Endothelial cell (in vitro differentiated cells): Measurements from ENCODE around the gene JADE3. TPM values are rescaled to one million over a fixed set of nuclear protein-coding genes. Genes with fewer than 3 reads are reported as not detected.
"Not testable (repeated sequence)": the region's sequence is repeated elsewhere in the genome, so short reads cannot be mapped to it uniquely, and the experiment has no call there.

ENCODE experiments used
- DNase-seq: peaks from one replicate; pipeline ENCODE4 v3.0.0; 2021; ENCODE audit warnings: low spot score
- H3K27ac Mint-ChIP-seq: one replicate; pipeline ENCODE4 v1.8.0; 2021; ENCODE audit warnings: mixed read lengths, inconsistent platforms; ENCODE audit not compliant: unreplicated experiment
- H3K27me3 Mint-ChIP-seq: one replicate; pipeline ENCODE4 v1.8.0; 2021; ENCODE audit warnings: mild to moderate bottlenecking, moderate library complexity, mixed read lengths, inconsistent platforms; ENCODE audit not compliant: unreplicated experiment
- H3K36me3 Mint-ChIP-seq: one replicate; pipeline ENCODE4 v1.8.0; 2021; ENCODE audit warnings: mild to moderate bottlenecking, low read depth, mixed read lengths, inconsistent platforms; ENCODE audit not compliant: unreplicated experiment
- H3K4me1 Mint-ChIP-seq: one replicate; pipeline ENCODE4 v1.8.0; 2021; ENCODE audit warnings: mild to moderate bottlenecking, mixed read lengths, inconsistent platforms; ENCODE audit not compliant: unreplicated experiment
- H3K4me3 Mint-ChIP-seq: one replicate; pipeline ENCODE4 v1.8.0; 2021; ENCODE audit warnings: mild to moderate bottlenecking, mixed read lengths, inconsistent platforms; ENCODE audit not compliant: unreplicated experiment
- H3K9me3 Mint-ChIP-seq: one replicate; pipeline ENCODE4 v1.8.0; 2021; ENCODE audit warnings: mixed read lengths, inconsistent platforms; ENCODE audit not compliant: unreplicated experiment
- total RNA-seq: library from RNA; stranded (reverse); fragmentation: NEBNext Ultra II Directional; extraction: Animal tissue kit (Norgen Biotek cat#: 25700); gene quantifications from one replicate; pipeline ENCODE4 v1.2.1, GENCODE V29; 2021; ENCODE audit not compliant: unreplicated experiment
- TF ChIP-seq, protein P1 (sequence below): fragments of 200-600 bp; sonication (generic); IDR thresholded peaks from one replicate; pipeline ENCODE4 v1.5.0; 2021; ENCODE audit warnings: antibody characterized with exemption; ENCODE audit not compliant: unreplicated experiment

JADE3 gene
- total RNA-seq, 1 donor from 2014 or later, result 17.4 TPM

DNA sequence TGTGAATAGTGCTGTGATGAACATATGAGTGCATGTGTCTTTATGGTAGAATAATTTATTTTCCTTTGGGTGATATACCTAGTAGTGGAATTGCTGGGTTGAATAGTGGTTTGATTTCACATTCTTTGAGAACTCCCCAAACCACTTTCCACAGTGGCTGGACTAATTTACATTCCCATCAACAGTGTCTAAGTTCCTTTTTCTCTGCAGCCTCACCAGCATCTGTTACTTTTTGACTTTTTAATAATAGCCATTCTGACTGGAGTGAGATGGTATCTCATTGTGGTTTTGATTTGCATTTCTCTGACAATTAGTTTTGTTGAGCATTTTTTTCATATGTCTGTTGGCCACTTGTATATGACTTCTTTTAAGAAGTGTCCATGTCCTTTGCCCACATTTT, 29.1 kb downstream of the JADE3 start:
- H3K9me3 Mint-ChIP-seq, result no peaks in the 10 kb centered on the region

DNA sequence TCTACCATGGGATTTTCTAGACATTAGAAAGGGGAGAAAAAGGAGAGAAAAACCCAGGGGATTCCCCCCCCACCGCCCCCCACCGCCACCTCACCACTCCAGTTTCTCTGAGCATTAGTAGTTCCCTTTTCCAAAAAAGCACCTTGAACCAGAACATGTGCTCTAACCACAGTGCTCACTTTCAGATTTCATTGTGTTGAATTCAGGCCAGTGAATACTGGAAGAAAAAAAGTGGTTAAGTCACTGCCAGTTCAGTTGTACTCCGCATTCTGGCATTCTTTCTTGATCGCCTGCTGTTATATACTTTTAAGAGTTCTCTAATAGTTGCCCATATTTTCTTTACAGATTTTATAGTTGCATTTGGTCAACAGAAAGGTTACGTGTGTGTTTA, 40.9 kb downstream of the JADE3 start:
- H3K36me3 Mint-ChIP-seq, result no peaks in the 10 kb centered on the region
- H3K4me1 Mint-ChIP-seq, result peaks cover 17% of the 10 kb centered on the region
- H3K27me3 Mint-ChIP-seq, result no peaks in the 10 kb centered on the region
- no peak for DNase-seq
- TF ChIP-seq, protein P1, sequence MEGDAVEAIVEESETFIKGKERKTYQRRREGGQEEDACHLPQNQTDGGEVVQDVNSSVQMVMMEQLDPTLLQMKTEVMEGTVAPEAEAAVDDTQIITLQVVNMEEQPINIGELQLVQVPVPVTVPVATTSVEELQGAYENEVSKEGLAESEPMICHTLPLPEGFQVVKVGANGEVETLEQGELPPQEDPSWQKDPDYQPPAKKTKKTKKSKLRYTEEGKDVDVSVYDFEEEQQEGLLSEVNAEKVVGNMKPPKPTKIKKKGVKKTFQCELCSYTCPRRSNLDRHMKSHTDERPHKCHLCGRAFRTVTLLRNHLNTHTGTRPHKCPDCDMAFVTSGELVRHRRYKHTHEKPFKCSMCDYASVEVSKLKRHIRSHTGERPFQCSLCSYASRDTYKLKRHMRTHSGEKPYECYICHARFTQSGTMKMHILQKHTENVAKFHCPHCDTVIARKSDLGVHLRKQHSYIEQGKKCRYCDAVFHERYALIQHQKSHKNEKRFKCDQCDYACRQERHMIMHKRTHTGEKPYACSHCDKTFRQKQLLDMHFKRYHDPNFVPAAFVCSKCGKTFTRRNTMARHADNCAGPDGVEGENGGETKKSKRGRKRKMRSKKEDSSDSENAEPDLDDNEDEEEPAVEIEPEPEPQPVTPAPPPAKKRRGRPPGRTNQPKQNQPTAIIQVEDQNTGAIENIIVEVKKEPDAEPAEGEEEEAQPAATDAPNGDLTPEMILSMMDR, result no peak
- H3K9me3 Mint-ChIP-seq, result no peaks in the 10 kb centered on the region
- H3K27ac Mint-ChIP-seq, result peak overlapping the region; percentile 78
- no peak overlapping the region for H3K4me3 Mint-ChIP-seq

More for the DNA sequence above, 29.1 kb downstream of the JADE3 start:
- no peak for DNase-seq
- Mint-ChIP-seq H3K27ac (no peak overlapping the region), H3K27me3 (no peaks in the 10 kb centered on the region), H3K4me1 (no peaks in the 10 kb centered on the region), H3K36me3 (no peaks in the 10 kb centered on the region), H3K4me3 (no peak overlapping the region)
- TF ChIP-seq, protein P1, result no peak

DNA sequence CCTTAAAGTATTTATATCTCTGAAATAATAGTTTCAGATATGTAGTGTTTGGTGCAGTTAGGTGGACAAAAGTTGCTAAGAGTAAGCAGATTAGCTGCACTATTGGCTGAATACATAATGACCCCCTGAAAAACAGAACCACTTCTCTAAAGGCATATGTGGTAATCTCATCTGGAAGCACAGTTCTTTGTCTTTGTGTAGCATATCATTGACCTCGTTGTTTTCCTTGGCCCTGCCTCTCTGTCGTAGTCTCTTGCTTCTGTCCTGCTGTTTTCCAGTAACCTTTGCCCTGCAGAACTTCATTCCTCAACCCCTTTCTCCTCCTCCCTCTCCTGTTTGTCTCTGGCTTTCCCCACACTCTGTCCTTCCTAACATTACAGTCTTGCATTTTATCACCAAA, 41.4 kb downstream of the JADE3 start:
- H3K27ac Mint-ChIP-seq, result peak overlapping the region; percentile 78
- no peaks in the 10 kb centered on the region for H3K36me3 Mint-ChIP-seq
- H3K9me3 Mint-ChIP-seq, result no peaks in the 10 kb centered on the region
- H3K4me1 Mint-ChIP-seq, result peaks cover 17% of the 10 kb centered on the region
- TF ChIP-seq, protein P1, result no peak
- H3K27me3 Mint-ChIP-seq, result no peaks in the 10 kb centered on the region
- H3K4me3 Mint-ChIP-seq, result no peak overlapping the region
- DNase-seq, result no peak

DNA sequence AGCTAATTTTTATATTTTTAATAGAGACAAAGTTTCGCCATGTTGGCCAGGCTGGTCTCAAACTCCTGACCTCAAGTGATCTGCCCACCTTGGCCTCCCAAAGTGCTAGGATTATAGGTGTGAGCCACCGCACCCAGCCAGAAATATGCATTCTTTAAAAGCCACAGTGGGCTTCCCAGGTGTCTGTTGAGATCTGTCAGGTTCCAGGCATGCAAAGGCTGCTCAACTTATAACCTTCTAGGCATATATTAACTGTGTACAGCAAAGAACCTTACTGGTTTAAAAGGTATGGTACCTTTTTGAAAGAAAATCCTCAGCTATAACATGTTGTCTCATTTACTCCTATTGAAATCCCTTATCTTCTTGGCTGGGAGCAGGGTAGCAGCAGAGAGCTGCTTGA, 42.5 kb downstream of the JADE3 start:
- Mint-ChIP-seq H3K9me3 (no peaks in the 10 kb centered on the region), H3K36me3 (no peaks in the 10 kb centered on the region), H3K4me3 (no peak overlapping the region), H3K4me1 (peaks cover 17% of the 10 kb centered on the region), H3K27me3 (no peaks in the 10 kb centered on the region), H3K27ac (no peak overlapping the region)
- TF ChIP-seq, protein P1, result no peak
- no peak for DNase-seq

DNA sequence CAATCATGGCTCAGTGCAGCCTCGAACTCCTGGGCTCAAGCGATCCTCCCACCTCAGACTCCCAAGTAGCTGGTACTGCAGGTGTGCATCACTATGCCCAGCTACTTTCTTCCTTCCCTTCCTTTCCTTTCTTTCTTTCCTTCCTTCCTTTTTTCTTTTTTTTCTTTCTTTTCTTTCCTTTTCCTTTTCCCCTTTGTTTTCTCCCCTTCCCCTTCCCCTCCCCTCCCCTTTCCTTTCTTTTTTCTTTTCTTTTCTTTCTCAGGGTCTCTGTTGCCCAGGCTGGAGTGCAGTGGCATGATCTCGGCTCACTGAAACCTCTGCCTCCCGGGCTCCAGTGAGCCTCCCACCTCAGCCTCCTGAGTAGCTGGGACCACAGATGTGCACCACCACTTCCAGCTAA, 44.4 kb downstream of the JADE3 start:
- not testable (repeated sequence) for H3K9me3 Mint-ChIP-seq, DNase-seq, H3K4me3 Mint-ChIP-seq, H3K27ac Mint-ChIP-seq, H3K27me3 Mint-ChIP-seq, H3K36me3 Mint-ChIP-seq
- peaks cover 22% of the 10 kb centered on the region for H3K4me1 Mint-ChIP-seq

DNA sequence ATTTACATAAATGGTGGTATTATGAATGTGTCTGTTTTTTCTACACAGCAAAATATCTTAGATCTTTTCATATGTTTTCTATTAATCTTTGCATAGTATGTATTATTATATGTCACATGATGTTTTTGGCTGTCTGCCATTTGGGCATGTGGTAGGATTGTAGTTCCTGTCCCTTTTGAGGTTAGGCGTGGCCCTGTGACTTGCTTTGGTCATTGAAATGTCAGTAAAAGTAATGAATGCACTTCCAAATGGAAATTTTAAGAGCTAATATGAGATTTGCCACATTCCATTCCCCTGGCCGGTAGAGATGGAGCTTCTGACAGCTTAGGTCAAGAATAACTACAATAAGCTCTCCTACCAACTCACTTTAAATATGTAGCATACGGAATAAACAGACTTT, 45.1 kb downstream of the JADE3 start:
- peaks cover 16% of the 10 kb centered on the region for H3K4me1 Mint-ChIP-seq
- no peaks in the 10 kb centered on the region for H3K36me3 Mint-ChIP-seq
- TF ChIP-seq, protein P1, result no peak
- H3K4me3 Mint-ChIP-seq, result no peak overlapping the region
- H3K27me3 Mint-ChIP-seq, result no peaks in the 10 kb centered on the region
- H3K27ac Mint-ChIP-seq, result no peak overlapping the region
- no peak for DNase-seq
- H3K9me3 Mint-ChIP-seq, result no peaks in the 10 kb centered on the region
